IMR-90 (cell line): Measurements from ENCODE around the gene VPS26B. TPM values are rescaled to one million over a fixed set of nuclear protein-coding genes. Genes with fewer than 3 reads are reported as not detected.

Source experiments
- ATAC-seq: fragments of 200-7000 bp; cut with Tn5 transposase; 2 replicates; pipeline ENCODE4 v1.9.1; 2020; ENCODE audit warnings: low read depth, mild to moderate bottlenecking, moderate library complexity
- BruUV-seq: library from RNA; stranded (reverse); fragments of 400-500 nt; replicated peaks from 2 replicates; lab custom pipeline; 2021; lab: Mats Ljungman, UMichigan
- CTCF ChIA-PET: fragments of 300-600 bp; formaldehyde crosslinking; extraction: SDS; loops from one replicate; lab custom pipeline; 2021; ENCODE audit warnings: antibody characterized with exemption; lab: Yijun Ruan, JAX
- POLR2A ChIA-PET: fragments of 300-600 bp; sonication (Branson Sonifier 250); formaldehyde crosslinking; loops from one replicate; lab custom pipeline; 2022; ENCODE audit warnings: antibody characterized with exemption; ENCODE audit not compliant: unreplicated experiment; lab: Charles Lee
- DNase-seq: peaks from one replicate; pipeline ENCODE4 v3.0.0; 2013
- H2AFZ ChIP-seq: replicated peaks from 2 replicates; pipeline ENCODE3; 2013; ENCODE audit warnings: low read length, mild to moderate bottlenecking; ENCODE audit not compliant: poor library complexity
- H2AK5ac ChIP-seq: 2 replicates; pipeline ENCODE4 v1.6.1; 2013; ENCODE audit warnings: low read depth, low read length, inconsistent platforms
- H2AK9ac ChIP-seq: replicated peaks from 2 replicates; pipeline ENCODE3; 2013; ENCODE audit warnings: mild to moderate bottlenecking, low read depth, low read length, moderate library complexity; ENCODE audit not compliant: poor library complexity
- H2BK120ac ChIP-seq: 2 replicates; pipeline ENCODE4 v1.6.1; 2013; ENCODE audit warnings: low read depth, low read length, inconsistent platforms
- H2BK15ac ChIP-seq: 3 replicates; pipeline ENCODE4 v1.6.1; 2013; ENCODE audit warnings: low read depth, low read length, inconsistent platforms
- H2BK20ac ChIP-seq: 2 replicates; pipeline ENCODE4 v1.6.1; 2013; ENCODE audit warnings: low read depth, mild to moderate bottlenecking, inconsistent platforms, low read length, moderate library complexity
- H2BK5ac ChIP-seq: 2 replicates; pipeline ENCODE4 v1.6.1; 2013; ENCODE audit warnings: mild to moderate bottlenecking, low read depth, low read length, inconsistent platforms; ENCODE audit not compliant: poor library complexity, severe bottlenecking
- H3K14ac ChIP-seq: replicated peaks from 2 replicates; pipeline ENCODE4 v1.6.1; 2013; ENCODE audit warnings: low read depth, low read length, inconsistent platforms
- H3K18ac ChIP-seq: 2 replicates; pipeline ENCODE4 v1.6.1; 2013; ENCODE audit warnings: low read depth, low read length, control low read depth
- H3K23ac ChIP-seq: 2 replicates; pipeline ENCODE4 v1.6.1; 2013; ENCODE audit warnings: low read depth, low read length, inconsistent platforms
- H3K27ac ChIP-seq: 2 replicates; pipeline ENCODE4 v1.5.1; 2013; ENCODE audit warnings: mild to moderate bottlenecking, control low read depth, low read length; ENCODE audit not compliant: insufficient read depth
- H3K27me3 ChIP-seq: 2 replicates; pipeline ENCODE4 v1.6.1; 2013; ENCODE audit warnings: low read length; ENCODE audit not compliant: control insufficient read depth, insufficient read depth
- H3K36me3 ChIP-seq: 2 replicates; pipeline ENCODE4 v1.6.1; 2013; ENCODE audit warnings: low read length, mixed read lengths; ENCODE audit not compliant: control insufficient read depth, insufficient read depth
- H3K4ac ChIP-seq: 2 replicates; pipeline ENCODE4 v1.6.1; 2013; ENCODE audit warnings: low read depth, low read length, inconsistent platforms
- H3K4me1 ChIP-seq: 2 replicates; pipeline ENCODE4 v1.6.1; 2013; ENCODE audit warnings: low read length, mixed read lengths; ENCODE audit not compliant: control insufficient read depth, insufficient read depth
- H3K4me2 ChIP-seq: 2 replicates; pipeline ENCODE4 v1.6.1; 2013; ENCODE audit warnings: low read depth, mild to moderate bottlenecking, control low read depth, low read length, moderate library complexity
- H3K4me3 ChIP-seq: 2 replicates; pipeline ENCODE4 v1.5.1; 2013; ENCODE audit warnings: low read depth, mild to moderate bottlenecking, control low read depth, low read length, moderate library complexity; ENCODE audit not compliant: insufficient read depth
- H3K56ac ChIP-seq: 2 replicates; pipeline ENCODE4 v1.6.1; 2013; ENCODE audit warnings: low read length, inconsistent platforms; ENCODE audit not compliant: insufficient read depth; ENCODE audit errors: extremely low read depth
- H3K79me1 ChIP-seq, 2 experiments: 2 replicates each; pipeline ENCODE4 v1.6.1; 2013; ENCODE audit warnings: low read length in 2 of 2, inconsistent platforms in 1 of 2, low read depth in 1 of 2
- H3K9ac ChIP-seq: 2 replicates; pipeline ENCODE4 v1.6.1; 2013; ENCODE audit warnings: low read depth, low read length, control low read depth
- H3K9me1 ChIP-seq: 2 replicates; pipeline ENCODE4 v1.6.1; 2013; ENCODE audit warnings: low read length, inconsistent platforms; ENCODE audit not compliant: insufficient read depth
- H3K9me3 ChIP-seq: 2 replicates; pipeline ENCODE4 v1.6.1; 2013; ENCODE audit warnings: low read length; ENCODE audit not compliant: control insufficient read depth, insufficient read depth
- H4K20me1 ChIP-seq: 2 replicates; pipeline ENCODE4 v1.6.1; 2013; ENCODE audit warnings: low read length, inconsistent platforms; ENCODE audit not compliant: insufficient read depth
- H4K5ac ChIP-seq: 2 replicates; pipeline ENCODE4 v1.6.1; 2013; ENCODE audit warnings: mild to moderate bottlenecking, low read depth, low read length, control low read depth
- H4K8ac ChIP-seq, 2 experiments: 2 replicates each; pipeline ENCODE4 v1.6.1; 2013; ENCODE audit warnings: low read depth in 2 of 2, low read length in 2 of 2, control low read depth in 1 of 2, inconsistent platforms in 1 of 2
- H4K91ac ChIP-seq: 2 replicates; pipeline ENCODE4 v1.6.1; 2013; ENCODE audit warnings: low read depth, low read length, inconsistent platforms; ENCODE audit not compliant: insufficient read depth
- FOS ChIP-seq: fragments of 150-350 bp; IDR thresholded peaks from 2 replicates; pipeline ENCODE4 v1.6.1; 2016; ENCODE audit warnings: low read depth, low read length
- MAZ ChIP-seq: IDR thresholded peaks from 2 replicates; pipeline ENCODE4 v1.6.1; 2012; ENCODE audit warnings: low read depth, mild to moderate bottlenecking, low read length, improper control_type of control experiment, moderate library complexity, borderline replicate concordance
- MXI1 ChIP-seq: IDR thresholded peaks from 2 replicates; pipeline ENCODE4 v1.6.1; 2012; ENCODE audit warnings: low read depth, mild to moderate bottlenecking, low read length, moderate library complexity, borderline replicate concordance
- NFE2L2 ChIP-seq: fragments of 150-350 bp; IDR thresholded peaks from 2 replicates; pipeline ENCODE4 v1.6.1; 2016; ENCODE audit warnings: low read depth, mild to moderate bottlenecking, low read length
- POLR2A ChIP-seq: IDR thresholded peaks from 2 replicates; pipeline ENCODE4 v1.6.1; 2012; ENCODE audit warnings: mild to moderate bottlenecking, low read depth, low read length
- RCOR1 ChIP-seq: IDR thresholded peaks from 2 replicates; pipeline ENCODE4 v1.6.1; 2012; ENCODE audit warnings: mild to moderate bottlenecking, low read length, improper control_type of control experiment; ENCODE audit not compliant: insufficient replicate concordance
- SMC3 ChIP-seq: fragments of 150-350 bp; IDR thresholded peaks from 2 replicates; pipeline ENCODE4 v1.6.1; 2016; ENCODE audit warnings: low read depth, mild to moderate bottlenecking, antibody characterized with exemption, low read length, moderate library complexity
- WGBS, 2 experiments: methylation state at CpG; one replicate each; pipeline versions ENCODE4 v1.1.5 to v1.1.7; 2013; ENCODE audit warnings: missing lambda C conversion rate in 2 of 2; ENCODE audit not compliant: insufficient read length in 1 of 2; ENCODE audit errors: extremely low coverage in 2 of 2; 5-methylcytosine and 5-hydroxymethylcytosine counted together
- dilution Hi-C: fragments of 300-500 bp; cut with HindIII; formaldehyde crosslinking; loops from one replicate; pipeline ENCODE4 v1.14.3; 2018; ENCODE audit warnings: low sequenced_read_pairs; ENCODE audit not compliant: unreplicated experiment
- in situ Hi-C: fragments of 300-500 bp; cut with MboI; formaldehyde crosslinking; loops from 3 replicates; pipeline ENCODE4 v1.14.3; 2019; ENCODE audit warnings: low sequenced_read_pairs, inconsistent platforms, mixed read lengths
- intact Hi-C: fragments of 100-400 bp; cut with micrococcal nuclease; formaldehyde crosslinking; loops from 2 replicates; pipeline ENCODE4 v1.10.0; 2022
- polyA plus RNA-seq, 3 experiments: library from polyadenylated mRNA; depleted of rRNA; stranded (reverse); fragments of >200 nt; gene quantifications; 2 replicates each; pipeline ENCODE4 v1.2.3, GENCODE V29; 2012; ENCODE audit warnings: low replicate concordance in 1 of 3
- total RNA-seq: library from RNA; depleted of rRNA; stranded (reverse); fragments of >200 nt; gene quantifications from 2 replicates; pipeline ENCODE4 v1.2.3, GENCODE V29; 2012
- TF ChIP-seq, protein P1 (sequence below): conservative IDR thresholded peaks from 2 replicates; pipeline ENCODE4 v1.5.1; 2012; ENCODE audit warnings: mild to moderate bottlenecking, low read depth, low read length, improper control_type of control experiment
- TF ChIP-seq, protein P2 (sequence below): fragments of 150-350 bp; IDR thresholded peaks from 2 replicates; pipeline ENCODE4 v1.6.1; 2017; ENCODE audit warnings: mild to moderate bottlenecking, antibody characterized with exemption, low read length, low read depth

VPS26B gene
- total and polyA plus RNA-seq, 2 of the 4 experiments (the other 2 are of a cell fraction) = 41.6 to 51.1 TPM

DNA sequence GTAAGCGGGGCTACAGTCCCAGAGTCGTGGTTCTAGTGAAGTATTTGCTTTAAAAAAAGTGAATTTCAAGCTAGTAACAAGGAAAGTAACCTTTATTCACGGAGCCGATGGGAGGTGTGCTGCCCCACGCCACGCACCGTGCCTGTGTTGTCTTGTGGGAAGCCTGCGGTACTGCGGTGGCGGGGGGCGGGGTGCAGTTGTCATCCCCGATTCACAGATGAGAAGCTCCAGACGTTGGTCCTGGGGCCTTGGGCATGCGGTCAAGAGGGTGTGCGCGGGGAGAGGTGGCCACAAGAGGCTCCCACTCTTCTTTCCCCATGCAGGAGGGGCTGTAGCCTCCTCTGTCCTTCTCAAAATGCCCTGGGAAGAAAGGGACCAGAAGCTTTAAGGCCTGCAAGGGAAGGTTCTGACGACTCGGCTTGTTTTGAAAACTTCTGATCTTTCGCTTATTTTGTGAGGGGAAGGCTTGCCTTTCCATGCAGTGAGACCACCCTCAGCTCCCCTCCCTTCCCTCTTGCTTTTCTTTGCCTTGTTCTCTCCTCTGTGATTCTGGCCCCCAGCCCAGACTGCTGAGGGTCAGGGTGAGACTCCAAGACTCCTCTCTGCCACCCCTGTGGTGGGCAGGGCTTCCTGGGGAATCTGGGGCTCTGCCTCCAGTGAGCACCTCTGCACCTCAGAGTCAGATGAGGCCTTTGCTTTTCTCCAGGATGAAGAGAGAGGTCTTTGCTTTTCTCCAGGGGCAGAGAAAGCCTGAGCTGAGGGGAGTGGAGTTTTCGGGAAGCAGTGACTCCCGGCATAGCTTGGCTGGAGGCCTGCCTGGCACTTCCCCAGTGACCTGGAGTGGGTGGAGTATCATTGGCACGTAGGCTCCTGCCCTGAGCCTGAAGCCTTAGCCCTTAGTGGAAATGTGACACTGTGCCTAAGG lies 57.9 kb downstream of the VPS26B start (continued):
- no peak for TF ChIP-seq MXI1

DNA sequence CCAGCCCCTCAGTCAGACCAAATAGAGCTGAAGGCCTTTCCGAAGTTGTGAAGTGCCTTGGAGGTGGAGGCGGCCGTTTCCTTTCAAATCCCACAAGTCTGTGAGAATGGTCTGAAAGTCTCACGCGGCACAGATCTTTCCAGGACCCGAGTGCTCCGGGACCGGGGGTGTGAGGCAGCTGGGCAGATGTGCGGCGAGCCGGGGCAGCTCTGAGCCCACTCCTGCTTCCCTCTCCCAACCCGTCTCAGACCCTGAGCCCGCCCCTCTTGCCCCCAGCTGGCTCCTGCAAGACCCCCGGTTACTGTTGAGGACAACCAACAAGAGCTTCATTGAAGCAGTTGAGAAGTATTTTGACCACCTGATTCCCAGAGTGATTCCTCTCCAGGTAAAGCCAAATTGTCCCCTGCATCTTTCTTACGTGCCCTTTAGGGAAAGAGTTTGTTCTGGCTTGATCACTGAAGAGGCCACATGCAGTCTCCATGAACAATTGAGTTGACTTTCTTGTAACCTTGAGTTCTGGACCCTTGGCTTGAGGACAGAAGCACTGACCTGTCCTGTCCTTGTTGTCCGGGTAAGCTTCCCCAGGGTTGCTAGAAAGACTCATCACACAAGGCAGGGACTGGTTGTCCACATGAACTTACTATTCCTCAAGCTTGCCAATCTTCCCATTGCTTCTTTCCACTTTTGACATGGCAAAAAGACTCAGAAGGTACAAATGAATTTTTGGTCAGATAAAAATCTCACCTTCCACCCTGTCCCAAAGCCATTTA lies 59.2 kb downstream of the VPS26B start:
- CTCF ChIA-PET = no interaction called here
- TF ChIP-seq NFE2L2 = no peak
- no peak for TF ChIP-seq SMC3
- no peak for TF ChIP-seq RCOR1
- TF ChIP-seq, protein P1, sequence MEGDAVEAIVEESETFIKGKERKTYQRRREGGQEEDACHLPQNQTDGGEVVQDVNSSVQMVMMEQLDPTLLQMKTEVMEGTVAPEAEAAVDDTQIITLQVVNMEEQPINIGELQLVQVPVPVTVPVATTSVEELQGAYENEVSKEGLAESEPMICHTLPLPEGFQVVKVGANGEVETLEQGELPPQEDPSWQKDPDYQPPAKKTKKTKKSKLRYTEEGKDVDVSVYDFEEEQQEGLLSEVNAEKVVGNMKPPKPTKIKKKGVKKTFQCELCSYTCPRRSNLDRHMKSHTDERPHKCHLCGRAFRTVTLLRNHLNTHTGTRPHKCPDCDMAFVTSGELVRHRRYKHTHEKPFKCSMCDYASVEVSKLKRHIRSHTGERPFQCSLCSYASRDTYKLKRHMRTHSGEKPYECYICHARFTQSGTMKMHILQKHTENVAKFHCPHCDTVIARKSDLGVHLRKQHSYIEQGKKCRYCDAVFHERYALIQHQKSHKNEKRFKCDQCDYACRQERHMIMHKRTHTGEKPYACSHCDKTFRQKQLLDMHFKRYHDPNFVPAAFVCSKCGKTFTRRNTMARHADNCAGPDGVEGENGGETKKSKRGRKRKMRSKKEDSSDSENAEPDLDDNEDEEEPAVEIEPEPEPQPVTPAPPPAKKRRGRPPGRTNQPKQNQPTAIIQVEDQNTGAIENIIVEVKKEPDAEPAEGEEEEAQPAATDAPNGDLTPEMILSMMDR = no peak
- TF ChIP-seq MAZ = no peak
- TF ChIP-seq POLR2A = no peak
- TF ChIP-seq, protein P2, sequence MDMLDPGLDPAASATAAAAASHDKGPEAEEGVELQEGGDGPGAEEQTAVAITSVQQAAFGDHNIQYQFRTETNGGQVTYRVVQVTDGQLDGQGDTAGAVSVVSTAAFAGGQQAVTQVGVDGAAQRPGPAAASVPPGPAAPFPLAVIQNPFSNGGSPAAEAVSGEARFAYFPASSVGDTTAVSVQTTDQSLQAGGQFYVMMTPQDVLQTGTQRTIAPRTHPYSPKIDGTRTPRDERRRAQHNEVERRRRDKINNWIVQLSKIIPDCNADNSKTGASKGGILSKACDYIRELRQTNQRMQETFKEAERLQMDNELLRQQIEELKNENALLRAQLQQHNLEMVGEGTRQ = no peak
- TF ChIP-seq FOS = no peak

More for the DNA sequence above, 59.2 kb downstream of the VPS26B start:
- Histone ChIP-seq H3K36me3 (no peaks in the 10 kb centered on the region), H2BK5ac (no peak overlapping the region), H3K23ac (no peak overlapping the region), H3K27ac (no peak overlapping the region), H3K56ac (no peak overlapping the region), H4K91ac (no peak overlapping the region), H3K27me3 (peaks cover 3% of the 10 kb centered on the region), H3K14ac (no peak overlapping the region), H3K79me1 (no peaks in the 10 kb centered on the region), H3K4me1 (no peaks in the 10 kb centered on the region), H3K4me3 (no peak overlapping the region), H2AFZ (no peak overlapping the region), H3K18ac (no peak overlapping the region), H2AK9ac (no peak overlapping the region), H3K9me1 (no peaks in the 10 kb centered on the region), H2BK15ac (no peak overlapping the region), H3K4me2 (no peak overlapping the region), H2AK5ac (no peak overlapping the region), H2BK20ac (no peak overlapping the region), H4K20me1 (no peaks in the 10 kb centered on the region), H3K4ac (no peak overlapping the region), H4K5ac (no peak overlapping the region), H3K9me3 (no peaks in the 10 kb centered on the region; the same call in 1 of the 2 replicates), H3K9ac (no peak overlapping the region), H2BK120ac (no peak overlapping the region), H4K8ac (no peak overlapping the region)
- DNase-seq (no peak), ATAC-seq (no peak)
- dilution Hi-C loops = no loop called here
- BruUV-seq = no TSS peak
- intact Hi-C loops = no loop called here
- in situ Hi-C loops = no loop called here
- 70% methylated on average over 2 of the region's 16 CpGs; no CpG with 5 or more reads in 1 of the 2 experiments for WGBS, 2 experiments
- POLR2A ChIA-PET = no interaction called here
